ENCODE results near the gene KLRB1. TPM values are rescaled to one million over a fixed set of nuclear protein-coding genes. Genes with fewer than 3 reads are reported as not detected.

Gene KLRB1
- total and polyA plus RNA-seq, 2 of the 13 experiments (the other 11 are each of a cell fraction or from before 2014, with no cell fraction given), result not detected

- H3K9me3 ChIP-seq (ENCODE audit: low read length), result no peaks in the 10 kb centered on the region
- H3K36me3 ChIP-seq (replicated peaks in 1 of 2; ENCODE audit: control insufficient read depth in 1 of 2, insufficient read depth in 2 of 2, low read length in 2 of 2), result no peaks in the 10 kb centered on the region; a peak in 1 of 5 replicates
- intact Hi-C loops (cut with micrococcal nuclease; ENCODE audit: unreplicated experiment), result no loop called here
- BruUV-seq (replicated peaks), result TSS peak; percentile 70
- peak; percentile 74 for DNase-seq (ENCODE audit: low spot score)
- H3K27ac ChIP-seq (ENCODE audit: extremely low read length, insufficient read depth, low read length), result peak overlapping the region; percentile 82
- H3K4me1 ChIP-seq (ENCODE audit: insufficient read depth, low read length), result peaks cover 39% of the 10 kb centered on the region
- ChIA-PET POLR2A (no interaction called here), CTCF (ENCODE audit: low intra/inter-chr PET ratio, low total read pairs) (no interaction called here)
- H3K79me2 ChIP-seq (ENCODE audit: insufficient read depth, low read length), result peaks cover 37% of the 10 kb centered on the region
- H3K9ac ChIP-seq (ENCODE audit: insufficient read depth, low read depth, low read length), result peak overlapping the region; percentile 83
- peak; percentile 59 for FAIRE-seq
- no peaks in the 10 kb centered on the region; a peak in 1 of 5 replicates for H3K27me3 ChIP-seq (ENCODE audit: control insufficient read depth in 1 of 2, insufficient read depth in 2 of 2, low read length in 2 of 2)
- H3K4me2 ChIP-seq (ENCODE audit: low read depth, low read length), result peak overlapping the region; percentile 83
- peak overlapping the region; percentile 30 for H2AFZ ChIP-seq (ENCODE audit: low read length)
- H4K20me1 ChIP-seq (ENCODE audit: insufficient read depth, low read length), result no peaks in the 10 kb centered on the region; the same call in 1 of the 2 replicates
- 0% methylated on average over 8 of the region's 55 CpGs for WGBS (ENCODE audit: low lambda C conversion rate)
- in situ Hi-C loops (cut with HindIII; ENCODE audit: extremely low pct_ligation_motif_present, low pct_unique_long_range_greater_than_20kb), result loop anchor here (5.0 kb wide), 1 partner anchor 59 kb away; no protein-coding TSS in a partner anchor
- ATAC-seq, result peak; percentile 92
- peak overlapping the region; percentile 72 to 92 (median 86) for H3K4me3 ChIP-seq (replicated peaks in 1 of 3; ENCODE audit: insufficient read depth in 1 of 3, low read depth in 2 of 3, low read length in 3 of 3)
- TF ChIP-seq CENPX (CRISPR knock-in tag; IDR thresholded peaks at IDR 0.05) (no peak), ZNF816 (CRISPR knock-in tag; IDR thresholded peaks at IDR 0.05; ENCODE audit: borderline replicate concordance) (peak; percentile 85; the same call in 1 of the 2 replicates), ARNT2 (CRISPR knock-in tag; IDR thresholded peaks at IDR 0.05; ENCODE audit: low read depth) (peak; percentile 75), CBFB (CRISPR knock-in tag; IDR thresholded peaks at IDR 0.05) (no peak), NFE2 (CRISPR knock-in tag; IDR thresholded peaks at IDR 0.05) (no peak), ZNF709 (CRISPR knock-in tag; IDR thresholded peaks at IDR 0.05) (no peak), ZNF441 (CRISPR knock-in tag; IDR thresholded peaks at IDR 0.05; ENCODE audit: borderline replicate concordance) (peak; percentile 58; the same call in 1 of the 2 replicates), SRSF4 (IDR thresholded peaks at IDR 0.05; ENCODE audit: low read depth, low read length, poor library complexity, severe bottlenecking) (no peak), HOXA7 (CRISPR knock-in tag; IDR thresholded peaks at IDR 0.05) (no peak), ZNF557 (CRISPR knock-in tag; IDR thresholded peaks at IDR 0.05) (no peak), TBX3 (IDR thresholded peaks at IDR 0.05; ENCODE audit: borderline replicate concordance) (no peak), SNRNP70 (IDR thresholded peaks at IDR 0.05; ENCODE audit: low read depth, low read length) (no peak), HDAC1 (CRISPR knock-in tag; IDR thresholded peaks at IDR 0.05) (peak; percentile 85), ARNT (IDR thresholded peaks at IDR 0.05) (no peak), ZNF101 (CRISPR knock-in tag; IDR thresholded peaks at IDR 0.05; ENCODE audit: borderline replicate concordance, low read depth) (no peak)
- TF ChIP-seq, protein P1, sequence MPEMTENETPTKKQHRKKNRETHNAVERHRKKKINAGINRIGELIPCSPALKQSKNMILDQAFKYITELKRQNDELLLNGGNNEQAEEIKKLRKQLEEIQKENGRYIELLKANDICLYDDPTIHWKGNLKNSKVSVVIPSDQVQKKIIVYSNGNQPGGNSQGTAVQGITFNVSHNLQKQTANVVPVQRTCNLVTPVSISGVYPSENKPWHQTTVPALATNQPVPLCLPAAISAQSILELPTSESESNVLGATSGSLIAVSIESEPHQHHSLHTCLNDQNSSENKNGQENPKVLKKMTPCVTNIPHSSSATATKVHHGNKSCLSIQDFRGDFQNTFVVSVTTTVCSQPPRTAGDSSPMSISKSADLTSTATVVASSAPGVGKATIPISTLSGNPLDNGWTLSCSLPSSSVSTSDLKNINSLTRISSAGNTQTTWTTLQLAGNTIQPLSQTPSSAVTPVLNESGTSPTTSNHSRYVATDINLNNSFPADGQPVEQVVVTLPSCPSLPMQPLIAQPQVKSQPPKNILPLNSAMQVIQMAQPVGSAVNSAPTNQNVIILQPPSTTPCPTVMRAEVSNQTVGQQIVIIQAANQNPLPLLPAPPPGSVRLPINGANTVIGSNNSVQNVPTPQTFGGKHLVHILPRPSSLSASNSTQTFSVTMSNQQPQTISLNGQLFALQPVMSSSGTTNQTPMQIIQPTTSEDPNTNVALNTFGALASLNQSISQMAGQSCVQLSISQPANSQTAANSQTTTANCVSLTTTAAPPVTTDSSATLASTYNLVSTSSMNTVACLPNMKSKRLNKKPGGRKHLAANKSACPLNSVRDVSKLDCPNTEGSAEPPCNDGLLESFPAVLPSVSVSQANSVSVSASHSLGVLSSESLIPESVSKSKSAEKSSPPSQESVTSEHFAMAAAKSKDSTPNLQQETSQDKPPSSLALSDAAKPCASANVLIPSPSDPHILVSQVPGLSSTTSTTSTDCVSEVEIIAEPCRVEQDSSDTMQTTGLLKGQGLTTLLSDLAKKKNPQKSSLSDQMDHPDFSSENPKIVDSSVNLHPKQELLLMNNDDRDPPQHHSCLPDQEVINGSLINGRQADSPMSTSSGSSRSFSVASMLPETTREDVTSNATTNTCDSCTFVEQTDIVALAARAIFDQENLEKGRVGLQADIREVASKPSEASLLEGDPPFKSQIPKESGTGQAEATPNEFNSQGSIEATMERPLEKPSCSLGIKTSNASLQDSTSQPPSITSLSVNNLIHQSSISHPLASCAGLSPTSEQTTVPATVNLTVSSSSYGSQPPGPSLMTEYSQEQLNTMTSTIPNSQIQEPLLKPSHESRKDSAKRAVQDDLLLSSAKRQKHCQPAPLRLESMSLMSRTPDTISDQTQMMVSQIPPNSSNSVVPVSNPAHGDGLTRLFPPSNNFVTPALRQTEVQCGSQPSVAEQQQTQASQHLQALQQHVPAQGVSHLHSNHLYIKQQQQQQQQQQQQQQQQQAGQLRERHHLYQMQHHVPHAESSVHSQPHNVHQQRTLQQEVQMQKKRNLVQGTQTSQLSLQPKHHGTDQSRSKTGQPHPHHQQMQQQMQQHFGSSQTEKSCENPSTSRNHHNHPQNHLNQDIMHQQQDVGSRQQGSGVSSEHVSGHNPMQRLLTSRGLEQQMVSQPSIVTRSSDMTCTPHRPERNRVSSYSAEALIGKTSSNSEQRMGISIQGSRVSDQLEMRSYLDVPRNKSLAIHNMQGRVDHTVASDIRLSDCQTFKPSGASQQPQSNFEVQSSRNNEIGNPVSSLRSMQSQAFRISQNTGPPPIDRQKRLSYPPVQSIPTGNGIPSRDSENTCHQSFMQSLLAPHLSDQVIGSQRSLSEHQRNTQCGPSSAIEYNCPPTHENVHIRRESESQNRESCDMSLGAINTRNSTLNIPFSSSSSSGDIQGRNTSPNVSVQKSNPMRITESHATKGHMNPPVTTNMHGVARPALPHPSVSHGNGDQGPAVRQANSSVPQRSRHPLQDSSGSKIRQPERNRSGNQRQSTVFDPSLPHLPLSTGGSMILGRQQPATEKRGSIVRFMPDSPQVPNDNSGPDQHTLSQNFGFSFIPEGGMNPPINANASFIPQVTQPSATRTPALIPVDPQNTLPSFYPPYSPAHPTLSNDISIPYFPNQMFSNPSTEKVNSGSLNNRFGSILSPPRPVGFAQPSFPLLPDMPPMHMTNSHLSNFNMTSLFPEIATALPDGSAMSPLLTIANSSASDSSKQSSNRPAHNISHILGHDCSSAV (CRISPR knock-in tag; IDR thresholded peaks at IDR 0.05; ENCODE audit: borderline replicate concordance), result no peak; the same call in 1 of the 2 replicates
These were observed 40.3 kb upstream of the KLRB1 start for GRCh38 chr12:9647825-9648700.

Measured in HepG2 (cell line).